OCI-LY1 (cell line): ENCODE data around the gene EXOC6B.

Experiments
- H2AFZ ChIP-seq: fragments of 200-600 bp; sonication (generic), shearing (Covaris generic); 2 replicates; pipeline ENCODE4 v1.6.0; 2014; ENCODE audit warnings: antibody characterized with exemption, mild to moderate bottlenecking, low read length
- H3F3A ChIP-seq: fragments of 200-600 bp; sonication (generic), shearing (Covaris generic); 2 replicates; pipeline ENCODE4 v1.6.0; 2014; ENCODE audit warnings: mild to moderate bottlenecking, antibody characterized with exemption, low read length, moderate library complexity; ENCODE audit not compliant: insufficient read depth
- H3K27ac ChIP-seq: fragments of 200-600 bp; sonication (generic); 2 replicates; pipeline ENCODE4 v1.5.1; 2014; ENCODE audit warnings: low read length, mixed run types, mild to moderate bottlenecking, low read depth; ENCODE audit not compliant: poor library complexity, severe bottlenecking
- H3K27me3 ChIP-seq: fragments of 200-600 bp; sonication (generic); 2 replicates; pipeline ENCODE4 v1.6.0; 2014; ENCODE audit warnings: antibody characterized with exemption, mild to moderate bottlenecking, low read length, moderate library complexity; ENCODE audit not compliant: insufficient read depth
- H3K36me3 ChIP-seq: fragments of 200-600 bp; sonication (generic); 2 replicates; pipeline ENCODE4 v1.6.1; 2014; ENCODE audit warnings: mild to moderate bottlenecking, antibody characterized with exemption, low read length, moderate library complexity, mixed read lengths; ENCODE audit not compliant: insufficient read depth
- H3K4me1 ChIP-seq: fragments of 200-600 bp; sonication (generic); 2 replicates; pipeline ENCODE4 v1.5.1; 2014; ENCODE audit warnings: mild to moderate bottlenecking, low read length, moderate library complexity; ENCODE audit not compliant: insufficient read depth, severe bottlenecking
- H3K4me2 ChIP-seq: fragments of 200-600 bp; sonication (generic), shearing (Covaris generic); 2 replicates; pipeline ENCODE4 v1.6.1; 2014; ENCODE audit warnings: low read length
- H3K4me3 ChIP-seq: fragments of 200-600 bp; sonication (generic); 2 replicates; pipeline ENCODE4 v1.5.1; 2014; ENCODE audit warnings: low read length, low read depth, mild to moderate bottlenecking, mixed read lengths; ENCODE audit not compliant: poor library complexity, severe bottlenecking
- H3K79me2 ChIP-seq: fragments of 200-600 bp; shearing (Covaris generic); 2 replicates; pipeline ENCODE4 v1.6.1; 2016; ENCODE audit warnings: mixed run types, low read length, mixed read lengths; ENCODE audit not compliant: insufficient read depth
- H3K9ac ChIP-seq: fragments of 200-600 bp; sonication (generic), shearing (Covaris generic); 2 replicates; pipeline ENCODE4 v1.6.1; 2014; ENCODE audit warnings: mild to moderate bottlenecking, low read length, mixed read lengths
- H3K9me2 ChIP-seq: fragments of 200-600 bp; sonication (generic), shearing (Covaris generic); 2 replicates; pipeline ENCODE4 v1.6.1; 2014; ENCODE audit warnings: low read depth, mild to moderate bottlenecking, low read length, mixed read lengths
- H3K9me3 ChIP-seq: fragments of 200-600 bp; shearing (Covaris generic); 2 replicates; pipeline ENCODE4 v1.6.1; 2014; ENCODE audit warnings: low read length, mixed read lengths
- H4K20me1 ChIP-seq: fragments of 200-600 bp; sonication (generic), shearing (Covaris generic); 2 replicates; pipeline ENCODE4 v1.6.0; 2016; ENCODE audit warnings: mild to moderate bottlenecking, low read length; ENCODE audit not compliant: insufficient read depth
- EZH2 ChIP-seq: fragments of 200-600 bp; sonication (generic), shearing (Covaris generic); IDR thresholded peaks from 2 replicates; pipeline ENCODE4 v1.8.0; 2017; ENCODE audit warnings: borderline replicate concordance, mixed run types, mild to moderate bottlenecking, antibody characterized with exemption, low read length, moderate library complexity, mixed read lengths
- TF ChIP-seq, protein P1 (sequence below): fragments of 200-600 bp; sonication (generic), shearing (Covaris generic); IDR thresholded peaks from 2 replicates; pipeline ENCODE4 v1.5.1; 2017; ENCODE audit warnings: mild to moderate bottlenecking, antibody characterized with exemption, low read length, moderate library complexity, mixed read lengths

Gene EXOC6B

GRCh38 chr2:72734432-72734831, 91.4 kb downstream of the EXOC6B start:
- H3F3A ChIP-seq = no peaks in the 10 kb centered on the region
- no peak overlapping the region for H3K9ac ChIP-seq
- no peak overlapping the region for H3K4me2 ChIP-seq
- no peaks in the 10 kb centered on the region for H3K79me2 ChIP-seq
- H3K4me3 ChIP-seq = no peak overlapping the region
- H3K4me1 ChIP-seq = no peaks in the 10 kb centered on the region
- no peaks in the 10 kb centered on the region for H3K27me3 ChIP-seq
- no peaks in the 10 kb centered on the region for H3K9me2 ChIP-seq
- no peak overlapping the region for H2AFZ ChIP-seq
- TF ChIP-seq, protein P1, sequence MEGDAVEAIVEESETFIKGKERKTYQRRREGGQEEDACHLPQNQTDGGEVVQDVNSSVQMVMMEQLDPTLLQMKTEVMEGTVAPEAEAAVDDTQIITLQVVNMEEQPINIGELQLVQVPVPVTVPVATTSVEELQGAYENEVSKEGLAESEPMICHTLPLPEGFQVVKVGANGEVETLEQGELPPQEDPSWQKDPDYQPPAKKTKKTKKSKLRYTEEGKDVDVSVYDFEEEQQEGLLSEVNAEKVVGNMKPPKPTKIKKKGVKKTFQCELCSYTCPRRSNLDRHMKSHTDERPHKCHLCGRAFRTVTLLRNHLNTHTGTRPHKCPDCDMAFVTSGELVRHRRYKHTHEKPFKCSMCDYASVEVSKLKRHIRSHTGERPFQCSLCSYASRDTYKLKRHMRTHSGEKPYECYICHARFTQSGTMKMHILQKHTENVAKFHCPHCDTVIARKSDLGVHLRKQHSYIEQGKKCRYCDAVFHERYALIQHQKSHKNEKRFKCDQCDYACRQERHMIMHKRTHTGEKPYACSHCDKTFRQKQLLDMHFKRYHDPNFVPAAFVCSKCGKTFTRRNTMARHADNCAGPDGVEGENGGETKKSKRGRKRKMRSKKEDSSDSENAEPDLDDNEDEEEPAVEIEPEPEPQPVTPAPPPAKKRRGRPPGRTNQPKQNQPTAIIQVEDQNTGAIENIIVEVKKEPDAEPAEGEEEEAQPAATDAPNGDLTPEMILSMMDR = no peak
- no peak for TF ChIP-seq EZH2
- no peaks in the 10 kb centered on the region for H3K9me3 ChIP-seq
- no peaks in the 10 kb centered on the region for H4K20me1 ChIP-seq
- no peaks in the 10 kb centered on the region for H3K36me3 ChIP-seq
- H3K27ac ChIP-seq = no peak overlapping the region

GRCh38 chr2:72731116-72731515, 94.7 kb downstream of the EXOC6B start:
- no peak overlapping the region for H3K4me3 ChIP-seq
- no peaks in the 10 kb centered on the region for H3F3A ChIP-seq
- no peak overlapping the region for H3K9ac ChIP-seq
- H4K20me1 ChIP-seq = no peaks in the 10 kb centered on the region
- no peak overlapping the region for H3K4me2 ChIP-seq
- no peaks in the 10 kb centered on the region for H3K9me2 ChIP-seq
- no peaks in the 10 kb centered on the region for H3K27me3 ChIP-seq
- no peaks in the 10 kb centered on the region for H3K79me2 ChIP-seq
- no peaks in the 10 kb centered on the region for H3K4me1 ChIP-seq
- TF ChIP-seq, protein P1 = no peak
- no peak for TF ChIP-seq EZH2
- no peak overlapping the region for H2AFZ ChIP-seq
- no peak overlapping the region for H3K27ac ChIP-seq
- no peaks in the 10 kb centered on the region for H3K9me3 ChIP-seq
- no peaks in the 10 kb centered on the region for H3K36me3 ChIP-seq

DNA sequence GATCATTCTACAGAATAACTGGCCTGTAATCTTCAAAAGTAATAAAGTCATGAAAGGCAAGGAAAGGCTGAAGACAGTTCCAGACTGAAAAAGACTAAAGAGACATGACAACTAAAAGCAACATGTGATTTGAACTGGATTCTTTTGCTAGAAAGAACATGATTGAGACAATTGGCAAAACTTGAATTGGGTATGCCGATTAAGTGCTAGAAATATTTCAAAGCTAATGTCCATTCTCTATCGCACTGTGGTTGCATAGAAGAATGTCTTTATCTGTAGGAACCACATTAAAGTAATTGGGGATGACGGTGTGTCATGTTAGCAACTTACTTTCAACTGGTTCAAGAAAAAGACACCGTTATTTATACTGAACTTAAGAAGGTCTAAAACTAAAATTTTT, 98.5 kb downstream of the EXOC6B start:
- H3K4me1 ChIP-seq = no peaks in the 10 kb centered on the region
- no peak overlapping the region for H3K4me3 ChIP-seq
- H3K9me3 ChIP-seq = no peaks in the 10 kb centered on the region
- no peak overlapping the region for H3K9ac ChIP-seq
- no peak overlapping the region for H2AFZ ChIP-seq
- TF ChIP-seq EZH2 = no peak
- TF ChIP-seq, protein P1 = no peak
- H4K20me1 ChIP-seq = no peaks in the 10 kb centered on the region
- no peaks in the 10 kb centered on the region for H3K9me2 ChIP-seq
- no peaks in the 10 kb centered on the region for H3K79me2 ChIP-seq
- H3K27ac ChIP-seq = no peak overlapping the region
- H3K36me3 ChIP-seq = no peaks in the 10 kb centered on the region
- no peaks in the 10 kb centered on the region for H3K27me3 ChIP-seq
- H3F3A ChIP-seq = no peaks in the 10 kb centered on the region
- H3K4me2 ChIP-seq = no peak overlapping the region
